ENCODE data around the gene ATP5MC3. TPM values are rescaled to one million over a fixed set of nuclear protein-coding genes. Genes with fewer than 3 reads are reported as not detected.
A peak's percentile ranks its signal among the peaks of the same experiment; 100 is the strongest.
"Not testable (repeated sequence)": the region's sequence is repeated elsewhere in the genome, so short reads cannot be mapped to it uniquely, and the experiment has no call there.

Gene ATP5MC3
- 107 TPM for total RNA-seq

DNA sequence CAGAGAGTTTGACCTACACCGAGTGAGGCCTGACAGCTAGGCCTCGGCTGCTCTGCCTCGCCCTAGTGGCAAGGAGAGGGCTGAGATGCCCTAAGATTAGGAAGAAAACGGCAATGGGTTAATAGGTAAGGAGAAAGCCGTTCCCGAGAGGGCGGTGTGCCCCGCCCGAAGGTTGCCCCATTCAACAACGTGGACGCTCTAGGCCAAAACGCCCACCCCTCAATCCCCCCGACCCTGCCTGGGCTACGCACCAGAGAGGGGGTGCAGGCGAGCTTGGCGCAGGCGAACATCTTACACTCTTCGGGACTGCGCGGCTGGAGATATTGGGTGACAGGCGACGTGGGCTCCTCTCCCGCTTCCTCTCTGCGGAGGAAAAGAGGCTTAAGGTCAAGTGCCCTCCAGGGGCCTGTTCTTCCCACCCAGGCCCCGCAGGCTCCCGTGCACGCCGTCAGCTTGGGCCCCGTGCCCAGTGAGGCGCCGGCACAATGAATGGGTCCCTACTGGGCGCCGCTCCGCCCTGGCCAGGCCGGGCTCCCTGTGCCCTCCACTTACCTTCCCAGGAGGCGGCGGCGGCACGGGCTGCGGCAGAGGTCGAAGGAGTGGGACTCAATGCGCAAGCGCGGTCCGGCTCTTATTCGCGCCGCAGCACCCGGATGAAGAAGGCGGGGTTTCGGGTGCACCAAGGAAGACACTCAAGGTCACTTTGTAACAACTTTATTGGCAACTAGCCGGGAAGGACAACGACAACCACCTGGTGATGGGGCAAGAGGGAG lies at the start of gene ATP5MC3:
ATP5MC3 (minus strand) TSS at position 607 of the 773 bp plus-strand sequence; CDS start at position 290, 317 bp downstream.
- peak; percentile 87 to 95 (median 91) for DNase-seq (ENCODE audit: low read depth in 2 of 3, low spot score in 2 of 3)

DNA sequence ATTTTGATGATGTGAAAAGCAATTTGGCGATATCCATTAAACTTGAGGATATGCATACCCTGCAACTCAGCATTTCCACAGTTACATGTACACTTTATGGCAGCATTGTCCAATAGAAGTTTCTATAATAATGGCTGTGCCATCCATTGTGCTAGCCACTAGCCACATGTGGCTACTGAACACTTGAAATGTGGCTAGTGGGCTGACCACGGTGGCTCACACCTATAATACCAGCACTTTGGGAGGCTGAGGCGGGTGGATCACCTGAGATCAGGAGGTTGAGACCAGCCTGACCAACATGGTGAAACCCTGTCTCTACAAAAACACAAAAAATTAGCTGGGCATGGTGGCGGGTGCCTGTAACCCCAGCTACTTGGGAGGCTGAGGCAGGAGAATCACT lies 47.1 kb upstream of the ATP5MC3 start:
- DNase-seq (ENCODE audit: low read depth in 2 of 3, low spot score in 2 of 3), result not testable (repeated sequence)

DNA sequence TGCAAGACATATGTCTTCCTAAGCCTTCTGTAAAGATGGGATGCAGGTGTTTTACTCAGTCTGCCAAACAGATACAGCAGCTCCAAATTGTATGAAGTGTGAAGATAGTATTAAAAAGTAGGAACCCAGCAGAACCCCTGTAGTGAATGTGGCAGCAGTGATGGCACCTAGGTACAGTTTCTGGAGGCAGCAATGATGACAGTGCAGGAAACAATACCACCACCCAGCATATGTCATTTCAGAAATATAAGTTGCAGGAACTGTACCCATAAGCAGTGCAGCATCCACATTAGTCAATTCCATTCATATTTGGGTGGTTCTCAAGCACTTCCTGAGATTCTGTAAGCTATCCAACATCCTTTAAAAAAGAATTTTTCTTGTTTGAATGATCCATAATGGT lies 46.7 kb upstream of the ATP5MC3 start:
- no peak for DNase-seq (ENCODE audit: low read depth in 2 of 3, low spot score in 2 of 3)

DNA sequence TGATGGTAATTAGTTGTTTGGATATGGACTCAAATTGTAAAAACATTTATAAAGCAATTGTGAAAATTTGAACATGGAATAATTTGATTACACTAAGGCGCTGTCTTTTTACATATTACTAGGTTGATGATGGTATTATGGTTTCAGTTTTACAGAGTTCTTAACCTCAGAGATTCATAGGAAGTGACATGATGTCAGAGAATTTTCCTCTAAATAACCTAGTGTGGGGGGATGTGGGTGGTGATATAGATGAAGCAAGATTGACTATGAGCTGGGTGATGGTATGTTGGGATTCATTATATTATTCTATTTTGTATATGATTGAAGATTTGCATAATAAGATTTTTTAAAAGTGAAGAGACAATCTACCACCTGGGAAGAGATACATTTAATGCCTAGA lies 45.9 kb upstream of the ATP5MC3 start:
- DNase-seq (ENCODE audit: low read depth in 2 of 3, low spot score in 2 of 3), result no peak

DNA sequence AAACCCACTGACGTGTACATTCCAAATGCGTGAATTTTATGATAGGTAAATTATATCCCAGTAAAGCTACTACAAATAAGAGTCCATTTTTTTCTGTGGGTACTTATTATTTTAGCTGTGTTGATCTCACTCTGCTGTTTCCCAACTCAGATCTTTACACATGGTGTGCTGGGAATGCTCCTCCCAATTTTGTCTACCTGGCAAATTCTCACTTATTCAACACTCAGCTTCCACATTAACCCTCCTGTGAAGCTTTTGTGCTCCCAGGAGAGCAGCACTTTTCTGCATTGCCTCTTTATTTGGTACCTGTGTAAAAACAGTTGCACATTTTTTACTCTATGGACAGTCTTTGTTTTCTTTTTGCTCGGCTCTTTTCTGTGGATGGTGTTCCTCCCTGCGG lies 38.6 kb upstream of the ATP5MC3 start:
- DNase-seq (ENCODE audit: low read depth in 2 of 3, low spot score in 2 of 3), result no peak

DNA sequence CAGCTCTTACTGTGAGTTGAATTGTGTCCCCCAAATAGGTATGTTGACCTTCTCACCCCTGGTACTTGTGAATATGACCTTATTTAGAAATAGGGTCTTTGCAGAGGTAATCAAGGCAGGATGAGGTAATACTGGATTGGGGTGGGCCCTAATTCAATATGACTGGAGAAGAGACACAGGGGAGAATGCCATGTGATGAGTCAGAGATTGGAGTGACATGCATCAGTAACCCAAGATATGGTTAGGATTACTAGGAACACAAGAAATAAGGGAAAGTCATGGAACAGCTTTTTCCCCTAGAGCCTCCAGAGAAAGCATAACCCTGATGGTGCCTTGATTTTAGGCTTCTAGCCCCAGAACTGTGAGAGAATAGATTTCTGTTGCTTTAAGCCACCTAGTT lies 37.0 kb upstream of the ATP5MC3 start:
- DNase-seq (ENCODE audit: low read depth in 2 of 3, low spot score in 2 of 3), result no peak

DNA sequence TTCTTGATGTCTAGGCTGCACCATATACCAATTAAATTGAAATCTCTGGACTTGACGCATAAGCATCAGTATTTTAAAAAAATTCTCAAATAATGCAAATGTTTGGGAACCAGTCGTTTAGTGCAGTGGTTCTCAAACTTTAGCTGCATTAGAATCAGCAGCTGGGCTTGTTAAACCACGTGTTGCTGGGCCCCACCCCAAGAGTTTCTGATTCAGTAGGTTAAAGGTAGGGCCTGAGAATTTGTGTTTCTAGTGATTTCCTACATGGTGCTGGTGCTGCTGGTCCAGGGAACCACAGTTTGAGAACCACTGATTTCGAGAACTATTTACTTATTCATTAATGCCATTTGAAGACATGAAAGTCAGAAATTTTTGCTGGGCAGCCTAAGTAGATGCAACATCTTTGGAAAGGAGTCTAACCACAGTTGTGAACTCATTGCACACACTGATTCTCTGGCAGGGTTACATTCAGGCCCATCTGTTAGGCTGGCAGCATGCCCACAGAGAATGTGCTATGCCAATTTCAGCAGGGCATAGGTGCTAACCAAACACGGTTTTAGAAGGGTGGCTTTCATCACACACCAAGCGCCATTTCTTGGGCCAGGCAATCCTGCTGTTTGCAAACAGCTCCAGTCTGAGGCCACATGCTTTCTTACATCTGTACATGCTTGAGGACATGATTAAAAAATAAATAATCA lies 26.4 kb upstream of the ATP5MC3 start:
- no peak for DNase-seq (ENCODE audit: low read depth in 2 of 3, low spot score in 2 of 3)

DNA sequence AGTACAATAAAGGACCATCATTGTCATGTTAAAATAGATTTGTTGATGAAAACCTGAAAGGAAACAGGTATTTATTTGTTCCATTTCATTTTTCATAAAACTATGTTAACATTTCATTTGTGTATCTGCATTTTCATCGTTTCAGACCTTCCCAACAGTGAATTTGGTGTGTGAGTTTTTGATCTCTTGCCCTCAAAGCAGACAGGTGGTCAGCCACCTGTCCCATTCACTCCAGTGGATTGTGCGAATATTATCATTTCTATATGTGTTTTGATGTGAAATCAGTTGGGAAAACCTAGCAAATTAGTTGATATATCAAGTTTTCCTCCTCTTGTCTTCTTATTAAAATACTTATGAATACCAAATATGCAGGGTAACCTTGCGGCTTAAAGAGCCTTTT lies 25.4 kb upstream of the ATP5MC3 start:
- no peak for DNase-seq (ENCODE audit: low read depth in 2 of 3, low spot score in 2 of 3)

DNA sequence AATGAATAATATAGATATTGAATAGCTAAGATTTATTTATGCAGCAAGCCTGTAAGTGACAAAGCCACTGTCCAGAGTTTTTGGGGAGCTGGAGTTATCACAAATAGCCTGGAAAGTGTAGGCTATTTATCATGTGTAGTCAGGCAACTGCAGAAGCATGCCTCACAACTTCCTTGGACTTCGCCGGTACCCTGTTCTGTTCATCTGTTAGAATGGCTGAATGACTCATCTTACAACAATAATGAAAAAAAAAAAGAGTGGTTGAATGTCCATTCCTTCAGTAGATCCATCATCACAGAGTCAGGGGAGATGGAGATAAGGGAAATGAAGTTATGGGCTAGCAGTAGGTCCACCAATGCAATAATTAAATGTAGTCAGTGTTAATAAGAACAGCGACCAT lies 24.0 kb upstream of the ATP5MC3 start:
- no peak for DNase-seq (ENCODE audit: low read depth in 2 of 3, low spot score in 2 of 3)

DNA sequence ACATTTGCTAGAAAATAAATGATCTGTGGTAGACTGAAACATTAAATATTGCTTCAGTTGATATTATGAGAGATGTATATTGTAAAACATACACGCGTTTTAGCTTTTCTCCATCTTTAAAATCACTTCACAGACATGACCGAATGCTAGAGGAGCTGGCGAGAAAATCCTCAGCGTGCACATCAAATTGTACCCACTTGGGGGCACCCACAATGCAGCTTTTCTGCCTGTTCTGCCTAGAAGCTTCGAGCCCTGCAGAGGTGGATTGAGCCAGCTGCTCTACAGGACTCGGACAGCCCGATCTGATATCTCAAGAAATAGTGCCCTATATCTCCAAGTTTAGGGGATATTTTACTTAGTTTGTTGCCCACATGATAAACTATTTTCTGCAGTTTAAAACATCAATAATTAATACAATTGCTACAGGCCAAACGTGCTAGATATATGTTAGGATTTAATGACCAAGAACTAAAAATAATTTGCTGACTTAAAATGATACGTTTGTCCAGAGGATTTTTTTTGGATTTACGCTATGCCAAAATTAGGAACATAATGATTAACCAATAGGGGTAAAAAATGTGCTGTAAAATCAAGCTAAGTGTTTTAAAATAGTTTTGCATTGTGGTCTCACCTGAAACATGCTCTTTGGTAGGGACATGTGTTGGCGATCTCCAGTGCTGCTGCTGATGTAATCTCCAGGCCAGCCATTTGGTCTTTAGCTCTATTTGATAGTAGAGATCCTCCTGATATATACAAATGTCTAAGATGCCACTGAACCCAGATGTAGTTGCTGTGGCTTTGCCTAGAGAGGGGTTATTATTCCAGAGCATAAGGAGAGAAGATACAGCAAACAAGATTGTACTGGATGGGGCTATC lies 22.3 kb upstream of the ATP5MC3 start:
- peak in 2 of 3 donors; percentile 43 to 65 for DNase-seq (ENCODE audit: low read depth in 2 of 3, low spot score in 2 of 3)

DNA sequence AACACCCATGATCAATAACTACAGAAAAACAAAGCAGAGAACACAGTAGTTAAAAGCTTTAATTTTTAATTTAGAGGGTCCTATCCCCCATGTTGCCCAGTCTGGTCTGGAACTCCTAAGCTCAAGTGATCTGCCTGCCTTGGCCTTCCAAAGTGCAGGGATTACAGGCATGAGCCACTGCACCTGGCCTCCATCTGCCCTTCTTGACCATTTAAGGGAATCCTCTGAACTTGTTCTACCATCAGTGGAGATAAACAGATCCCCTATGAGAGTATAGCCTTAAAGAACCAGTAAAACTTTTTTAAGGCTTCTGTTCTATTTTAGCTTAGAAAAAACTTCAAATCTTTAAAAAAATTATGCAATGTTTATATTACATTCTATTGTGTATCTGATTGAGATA lies 13.5 kb upstream of the ATP5MC3 start:
- DNase-seq (ENCODE audit: low read depth in 2 of 3, low spot score in 2 of 3), result no peak

DNA sequence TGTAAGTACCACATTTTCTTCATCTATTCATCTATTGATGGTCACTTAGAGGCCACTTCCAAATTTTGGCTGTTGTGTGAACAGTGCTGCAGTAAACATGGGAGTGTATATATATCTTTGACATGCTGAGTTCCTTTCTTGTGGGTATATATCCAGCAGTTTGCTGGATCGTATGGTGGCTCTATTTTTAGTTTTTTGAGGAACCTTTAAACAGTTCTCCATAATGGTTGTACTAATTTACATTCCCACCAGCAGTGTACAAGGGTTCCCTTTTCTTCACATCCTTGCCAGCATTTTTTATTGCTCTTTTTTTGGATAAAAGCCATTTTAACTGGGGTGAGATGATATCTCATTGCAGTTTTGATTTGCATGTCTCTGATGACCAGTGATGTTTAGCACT lies 7.3 kb upstream of the ATP5MC3 start:
- no peak for DNase-seq (ENCODE audit: low read depth in 2 of 3, low spot score in 2 of 3)

DNA sequence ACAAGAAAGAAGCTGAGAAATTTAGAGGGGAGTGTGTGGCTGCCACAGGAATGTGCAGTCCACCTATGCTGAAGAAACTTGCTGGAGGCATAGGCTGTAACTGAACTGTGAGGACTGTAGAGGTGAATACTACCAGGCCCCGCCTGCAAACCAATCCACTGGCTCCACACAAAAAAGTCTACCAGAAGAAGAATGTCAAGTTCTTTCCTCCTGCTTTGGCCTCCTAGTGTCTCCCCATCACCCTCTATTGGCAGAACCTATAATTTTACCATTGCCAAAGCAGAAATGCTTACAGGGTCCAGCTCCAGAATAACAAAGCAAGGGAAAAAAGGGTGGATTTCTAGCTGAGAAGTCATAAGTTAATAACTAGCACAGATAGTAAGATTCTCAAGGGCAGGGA lies 5.9 kb upstream of the ATP5MC3 start:
- peak in 2 of 3 donors; percentile 27 to 45 for DNase-seq (ENCODE audit: low read depth in 2 of 3, low spot score in 2 of 3)

DNA sequence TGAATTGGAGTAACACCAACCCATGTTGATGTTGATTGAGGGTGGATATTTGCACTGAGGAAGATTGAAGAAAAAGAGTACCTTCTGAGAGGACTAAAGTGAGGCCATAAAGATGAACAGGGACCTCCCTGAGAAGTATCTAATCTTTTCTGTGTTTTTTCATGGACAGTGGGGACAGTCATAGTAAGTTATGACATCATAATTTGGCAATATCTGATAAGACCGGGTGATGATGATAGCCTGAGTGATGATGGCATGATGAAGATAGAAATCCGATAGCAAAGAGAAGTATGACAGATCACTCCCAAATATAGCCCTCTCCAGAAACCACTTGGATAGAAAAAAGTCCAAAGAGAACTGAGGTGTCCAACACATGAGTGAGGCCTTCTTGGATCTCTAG lies 2.2 kb upstream of the ATP5MC3 start:
- no peak for DNase-seq (ENCODE audit: low read depth in 2 of 3, low spot score in 2 of 3)

DNA sequence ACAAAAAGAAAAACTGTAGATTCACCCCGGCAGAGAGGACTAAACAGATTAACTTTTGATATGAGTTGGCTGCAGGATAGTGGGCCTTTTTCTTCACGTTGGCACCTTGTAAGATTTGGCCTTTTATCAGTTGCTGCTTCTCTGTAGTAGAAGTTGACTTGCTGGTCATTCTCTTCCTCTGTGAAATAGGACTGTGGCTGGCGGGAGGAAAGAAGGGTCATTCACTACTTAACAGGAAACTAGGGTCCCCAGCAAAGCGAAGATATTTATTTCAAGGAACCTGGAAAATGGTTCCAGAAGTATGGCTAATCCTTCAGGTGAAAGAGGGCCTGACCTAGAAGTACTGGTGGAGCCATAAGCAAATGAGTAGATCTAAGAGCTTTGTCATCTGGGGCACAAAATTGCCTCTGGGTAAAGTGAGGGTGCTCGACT lies 383 bp upstream of the ATP5MC3 start:
- DNase-seq (ENCODE audit: low read depth in 2 of 3, low spot score in 2 of 3), result no peak

DNA sequence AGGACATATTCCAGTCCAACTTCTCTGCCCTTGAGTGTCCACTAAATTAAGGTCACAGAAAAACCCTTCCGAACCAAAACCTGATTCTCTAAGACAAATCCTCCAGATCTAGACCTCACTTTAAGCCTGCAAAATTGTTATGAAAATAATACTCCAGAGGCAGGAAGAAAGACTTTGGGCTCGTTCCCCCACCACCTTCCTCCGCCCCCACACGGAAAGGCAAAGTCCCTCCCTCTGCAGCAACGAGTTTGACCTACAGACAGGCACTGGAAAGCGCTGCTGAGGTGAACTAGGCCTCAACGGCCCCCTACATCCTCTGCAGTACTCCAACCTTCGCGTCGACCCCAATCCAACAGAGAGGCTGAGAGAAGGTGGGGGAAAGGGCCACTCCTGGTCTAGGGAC lies 808 bp downstream of the ATP5MC3 start:
- peak in 2 of 3 donors; percentile 60 to 65 for DNase-seq (ENCODE audit: low read depth in 2 of 3, low spot score in 2 of 3)

DNA sequence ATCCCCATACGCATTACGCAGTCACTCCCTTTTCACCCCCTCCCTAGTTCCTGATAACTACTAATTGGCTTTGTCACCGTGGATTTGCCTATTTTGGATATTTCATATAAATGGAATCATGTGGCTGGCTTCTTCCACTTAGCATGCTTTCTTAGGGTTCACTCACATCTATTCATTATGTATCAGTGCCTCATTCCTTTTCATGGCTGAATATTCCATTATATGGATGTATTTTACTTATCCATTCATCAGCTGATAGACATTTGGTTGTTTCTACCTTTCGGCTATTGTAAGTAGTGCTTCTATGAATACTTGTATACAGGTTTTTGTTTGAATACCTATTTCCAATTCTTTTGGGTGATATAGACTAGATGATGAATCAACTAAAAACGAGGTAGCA lies 4.9 kb downstream of the ATP5MC3 start:
- DNase-seq (ENCODE audit: low read depth in 2 of 3, low spot score in 2 of 3), result no peak

DNA sequence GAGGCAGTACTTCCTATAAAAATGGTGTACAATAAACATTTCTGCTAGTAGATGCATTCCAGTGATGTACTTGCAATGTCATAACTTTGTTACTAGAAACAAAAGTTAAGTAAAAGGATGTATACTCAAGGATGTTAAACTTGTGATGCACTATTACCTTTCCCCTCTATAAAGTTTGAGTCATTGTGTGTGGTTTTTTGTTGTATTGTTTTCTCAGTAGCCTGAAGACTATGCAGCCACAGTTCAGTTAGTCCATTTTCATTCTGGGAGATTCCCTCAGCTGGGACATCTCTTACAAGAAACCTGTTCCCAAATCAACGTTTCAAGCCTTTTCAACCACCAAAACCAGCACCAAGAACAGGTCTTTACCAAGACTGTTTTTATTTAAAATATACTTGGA lies 5.6 kb downstream of the ATP5MC3 start:
- DNase-seq (ENCODE audit: low read depth in 2 of 3, low spot score in 2 of 3), result no peak

DNA sequence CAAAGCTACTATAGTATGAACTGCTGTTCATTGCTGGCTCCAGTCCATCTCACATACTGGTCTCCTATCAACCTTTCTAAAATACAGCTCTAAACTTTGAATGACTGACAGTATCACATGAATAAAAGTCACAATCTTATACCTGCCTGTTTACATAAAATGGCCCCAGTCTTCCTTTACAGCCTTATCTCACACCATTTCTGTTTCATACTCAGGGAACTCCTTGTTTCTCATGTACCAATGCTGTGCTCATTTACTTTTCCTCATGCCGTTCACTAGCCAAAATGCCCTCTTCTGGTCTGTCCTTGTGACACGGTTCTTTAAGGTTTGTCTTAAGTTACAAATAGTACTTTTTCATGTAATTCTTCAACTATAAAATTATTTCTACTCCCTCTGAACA lies 6.2 kb downstream of the ATP5MC3 start:
- DNase-seq (ENCODE audit: low read depth in 2 of 3, low spot score in 2 of 3), result no peak

DNA sequence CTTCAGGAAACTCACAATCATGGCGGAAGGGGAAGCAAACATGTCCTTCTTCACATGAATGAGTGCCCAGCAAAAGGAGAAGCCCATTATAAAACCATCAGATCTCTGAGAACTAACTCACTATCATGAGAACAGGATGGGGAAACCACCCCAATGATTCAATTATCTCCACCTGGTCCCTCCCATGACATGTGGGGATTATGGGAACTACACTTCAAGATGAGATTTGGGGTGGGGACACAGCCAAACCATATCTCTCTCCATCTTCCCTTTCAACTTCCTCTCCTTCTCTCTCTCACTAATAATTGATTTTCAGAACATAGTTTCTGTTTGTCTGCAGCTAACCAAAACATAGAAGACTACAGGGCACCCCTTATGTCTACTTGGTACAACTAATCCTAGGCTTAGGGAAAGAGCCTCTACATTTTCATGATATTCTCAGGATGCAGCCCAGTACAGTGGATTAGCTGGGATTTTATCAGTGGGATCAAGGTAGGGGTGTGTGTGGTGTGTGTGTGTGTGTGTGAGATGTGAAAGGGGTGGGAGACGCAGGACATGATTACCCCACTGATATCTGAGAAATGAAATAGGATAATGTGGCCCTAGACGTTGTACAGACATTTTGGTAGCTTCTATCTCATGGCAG lies 10.7 kb downstream of the ATP5MC3 start:
- peak in 1 of 3 donors; percentile 25 for DNase-seq (ENCODE audit: low read depth in 2 of 3, low spot score in 2 of 3)

DNA sequence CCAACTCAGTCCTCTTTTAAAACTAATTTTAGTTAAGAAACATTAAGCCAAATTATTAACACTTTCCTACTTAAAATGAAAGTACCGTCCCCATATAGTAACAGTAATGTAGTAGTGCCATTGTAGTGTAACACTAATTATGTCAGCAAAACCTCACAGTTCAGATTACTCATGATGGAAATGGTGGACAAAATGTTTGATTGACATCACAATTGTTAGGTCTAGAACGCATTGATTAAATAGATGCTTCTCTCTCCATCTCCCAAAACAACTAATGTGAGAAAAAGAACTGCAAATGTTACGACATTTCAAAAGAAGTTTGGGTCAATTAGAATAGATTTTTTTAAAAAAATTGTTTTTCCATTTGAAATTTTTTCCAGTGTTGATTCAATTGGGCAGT lies 12.3 kb downstream of the ATP5MC3 start:
- DNase-seq (ENCODE audit: low read depth in 2 of 3, low spot score in 2 of 3), result no peak

All from hematopoietic multipotent progenitor cell (in vitro differentiated cells).